IPS DF 19.7 (cell line): ENCODE measurements around the gene TMEM255B.

Experiments
- DNase-seq: peaks from one replicate; pipeline ENCODE4 v3.0.0-alpha.2; 2013; ENCODE audit warnings: low read depth, low spot score

The TMEM255B gene

GRCh38 chr13:113846636-113847318, 87.8 kb downstream of the TMEM255B start:
- DNase-seq: no peak

- DNase-seq: no peak
These were observed 89.0 kb downstream of the TMEM255B start for GRCh38 chr13:113848020-113848419.

GRCh38 chr13:113848431-113849260, 89.6 kb downstream of the TMEM255B start:
- no peak for DNase-seq

GRCh38 chr13:113849546-113849945, 90.5 kb downstream of the TMEM255B start:
- no peak for DNase-seq

- DNase-seq: no peak
These were observed 91.1 kb downstream of the TMEM255B start for GRCh38 chr13:113849981-113850721.

- no peak for DNase-seq
These were observed 91.9 kb downstream of the TMEM255B start for GRCh38 chr13:113850722-113851479.

GRCh38 chr13:113851480-113851803, 92.4 kb downstream of the TMEM255B start:
- DNase-seq: no peak

- no peak for DNase-seq
These were observed 93.0 kb downstream of the TMEM255B start for GRCh38 chr13:113851826-113852535.

- no peak for DNase-seq
These were observed 93.8 kb downstream of the TMEM255B start for GRCh38 chr13:113852536-113853517.

- no peak for DNase-seq
These were observed 94.7 kb downstream of the TMEM255B start for GRCh38 chr13:113853518-113854237.

GRCh38 chr13:113854238-113855011, 95.4 kb downstream of the TMEM255B start:
- no peak for DNase-seq

GRCh38 chr13:113855012-113855921, 96.2 kb downstream of the TMEM255B start:
- DNase-seq: no peak

GRCh38 chr13:113855931-113856715, 97.1 kb downstream of the TMEM255B start:
- no peak for DNase-seq

GRCh38 chr13:113856716-113857065, 97.7 kb downstream of the TMEM255B start:
- DNase-seq: no peak

GRCh38 chr13:113857531-113858195, 98.6 kb downstream of the TMEM255B start:
- no peak for DNase-seq
